Hematopoietic multipotent progenitor cell (in vitro differentiated cells): Measurements from ENCODE around the gene OXLD1. TPM values are rescaled to one million over a fixed set of nuclear protein-coding genes. Genes with fewer than 3 reads are reported as not detected.

Experiments used
- DNase-seq, 3 donors: peaks; one replicate each; pipeline ENCODE4 v3.0.0-alpha.2; 2011 to 2015; ENCODE audit warnings: low read depth in 2 of 3, low spot score in 2 of 3
- total RNA-seq: library from RNA; depleted of rRNA; stranded (reverse); fragments of >200 nt; gene quantifications from one replicate; pipeline ENCODE4 v1.2.3, GENCODE V29; 2012

Gene OXLD1
- total RNA-seq, 1 donor, result 80.0 TPM

DNA sequence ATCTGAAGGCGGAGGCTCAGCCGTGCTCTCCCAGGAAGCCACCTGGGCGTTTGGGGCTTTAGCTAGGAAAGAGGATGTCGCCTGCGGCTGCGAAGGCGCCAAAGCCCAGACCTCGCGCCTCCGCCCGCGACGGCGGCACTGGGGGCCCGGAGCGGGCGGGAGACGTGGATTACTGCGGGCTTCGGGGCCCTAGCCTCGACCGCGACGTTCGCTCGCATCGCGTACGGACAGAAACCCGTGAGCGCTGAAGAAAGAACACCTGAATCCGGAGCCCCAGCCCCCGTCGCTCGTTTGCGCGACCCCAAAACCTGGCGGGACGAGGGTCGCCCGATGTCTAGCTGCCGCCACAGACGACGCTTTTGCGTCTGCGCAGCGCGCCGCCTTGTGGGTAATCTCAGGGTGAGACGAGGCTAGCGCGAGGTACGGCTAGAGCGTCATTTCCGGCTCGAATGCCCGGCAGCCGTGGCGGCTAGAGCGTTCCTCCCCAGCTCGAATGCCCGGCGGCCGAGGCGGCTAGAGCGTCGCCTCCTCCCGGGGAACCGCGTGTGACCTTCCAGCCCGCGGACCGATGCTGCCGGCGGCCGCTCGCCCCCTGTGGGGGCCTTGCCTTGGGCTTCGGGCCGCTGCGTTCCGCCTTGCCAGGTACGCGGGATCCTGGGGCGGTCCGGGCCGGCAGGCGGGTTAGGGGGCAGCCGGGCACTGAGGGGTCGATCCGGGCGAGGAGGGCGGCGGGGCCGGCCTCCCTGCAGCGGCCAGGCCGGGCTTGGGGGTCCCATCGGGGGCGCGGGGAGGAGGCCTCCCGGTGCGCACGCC lies 36.7 kb upstream of the OXLD1 start, which contains the start of gene MRPL12:
MRPL12 (plus strand) TSS at position 434 of the 813 bp plus-strand sequence; CDS start at position 569, 135 bp downstream.
- peak; percentile 74 to 93 (median 90) for DNase-seq

DNA sequence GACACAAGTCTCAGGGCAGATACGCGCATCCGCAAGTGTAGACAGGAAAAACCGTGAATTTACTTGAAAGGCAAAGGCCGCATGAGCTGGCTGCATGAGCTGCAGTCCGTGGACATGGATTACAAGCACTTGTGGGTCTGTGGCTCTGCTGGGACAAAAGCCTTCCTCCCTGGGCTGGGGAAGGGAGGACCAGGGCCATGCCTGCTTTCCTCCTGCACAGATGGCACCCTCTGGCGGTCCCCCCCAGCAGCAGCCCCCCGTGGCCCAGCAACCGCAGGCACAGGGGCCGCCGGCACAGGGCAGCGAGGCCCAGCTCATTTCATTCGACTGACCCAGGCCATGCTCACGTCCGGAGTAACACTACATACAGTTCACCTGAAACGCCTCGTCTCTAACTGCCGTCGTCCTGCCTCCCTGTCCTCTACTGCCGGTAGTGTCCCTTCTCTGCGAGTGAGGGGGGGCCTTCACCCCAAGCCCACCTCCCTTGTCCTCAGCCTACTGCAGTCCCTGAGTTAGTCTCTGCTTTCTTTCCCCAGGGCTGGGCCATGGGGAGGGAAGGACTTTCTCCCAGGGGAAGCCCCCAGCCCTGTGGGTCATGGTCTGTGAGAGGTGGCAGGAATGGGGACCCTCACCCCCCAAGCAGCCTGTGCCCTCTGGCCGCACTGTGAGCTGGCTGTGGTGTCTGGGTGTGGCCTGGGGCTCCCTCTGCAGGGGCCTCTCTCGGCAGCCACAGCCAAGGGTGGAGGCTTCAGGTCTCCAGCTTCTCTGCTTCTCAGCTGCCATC lies 35.1 kb upstream of the OXLD1 start:
- DNase-seq, result no peak

DNA sequence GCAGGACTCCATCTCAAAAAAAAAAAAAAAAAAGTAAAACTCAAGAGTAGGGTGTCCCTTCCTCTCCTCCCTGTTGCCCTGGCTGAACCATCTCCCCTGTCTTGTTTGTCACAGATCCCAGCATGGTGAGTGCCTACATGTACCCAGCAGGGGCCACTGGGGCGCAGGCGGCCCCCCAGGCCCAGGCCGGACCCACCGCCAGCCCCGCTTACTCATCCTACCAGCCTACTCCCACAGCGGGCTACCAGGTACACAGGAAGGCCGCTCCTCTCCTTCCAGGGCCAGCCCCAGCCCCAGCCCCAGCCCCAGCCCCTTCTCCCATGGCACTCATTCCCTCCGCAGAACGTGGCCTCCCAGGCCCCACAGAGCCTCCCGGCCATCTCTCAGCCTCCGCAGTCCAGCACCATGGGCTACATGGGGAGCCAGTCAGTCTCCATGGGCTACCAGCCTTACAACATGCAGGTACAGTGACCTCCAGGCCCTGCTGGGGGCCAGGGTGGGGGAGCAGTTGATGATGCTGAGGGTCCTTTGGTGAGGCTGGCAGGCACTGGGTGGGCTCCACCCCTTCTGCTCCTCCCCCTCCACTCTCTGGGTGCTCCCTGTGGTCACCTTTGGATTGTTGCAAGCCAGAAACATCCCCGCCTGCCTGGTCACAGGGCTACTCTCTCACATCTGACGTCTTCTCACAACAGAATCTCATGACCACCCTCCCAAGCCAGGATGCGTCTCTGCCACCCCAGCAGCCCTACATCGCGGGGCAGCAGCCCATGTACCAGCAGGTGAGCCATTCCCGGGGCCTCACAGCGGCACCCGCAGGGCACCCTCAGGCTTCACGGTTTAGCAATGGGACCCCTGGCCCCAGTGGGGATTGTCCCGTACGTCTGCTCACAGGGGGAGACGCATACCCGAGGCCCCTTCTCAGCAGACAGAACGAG lies 34.2 kb upstream of the OXLD1 start:
- DNase-seq, result no peak

DNA sequence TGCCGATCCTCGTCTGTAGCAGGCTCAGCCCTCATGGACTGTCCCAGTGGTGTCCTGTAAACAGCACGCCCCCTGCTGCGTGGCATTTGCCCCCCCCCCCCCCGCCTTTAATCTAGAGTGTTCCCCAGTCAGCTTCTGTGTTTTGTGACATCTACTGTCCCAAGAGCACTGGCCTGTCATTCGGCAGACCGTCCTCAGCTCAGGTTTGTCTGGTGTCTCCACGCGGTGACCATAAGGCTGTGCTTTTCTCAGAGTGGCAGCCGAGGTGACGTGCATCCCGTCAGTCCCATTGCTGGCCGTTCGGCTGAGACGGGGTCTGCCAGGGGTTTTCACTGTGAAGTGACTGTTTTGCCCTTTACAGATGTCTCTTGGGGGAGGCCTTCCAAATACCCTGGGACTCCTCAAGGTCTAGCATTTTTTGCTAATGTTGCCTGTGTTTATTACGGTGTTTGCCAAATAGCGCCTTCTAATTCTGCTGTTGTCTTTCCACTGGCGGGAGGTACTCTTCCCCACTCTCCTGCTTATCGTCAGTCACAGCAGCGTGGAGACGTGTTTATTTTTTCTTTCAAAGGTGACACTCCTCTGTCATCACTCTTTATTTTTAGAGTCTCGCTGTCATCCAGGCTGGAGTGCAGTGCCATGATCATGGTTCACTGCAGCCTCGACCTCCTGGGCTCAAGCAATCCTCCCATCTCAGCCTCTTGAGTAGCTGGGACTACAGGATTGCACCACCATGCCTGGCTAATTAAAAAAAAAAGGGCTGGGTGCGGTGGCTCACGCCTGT lies 31.0 kb upstream of the OXLD1 start:
- DNase-seq, result no peak

DNA sequence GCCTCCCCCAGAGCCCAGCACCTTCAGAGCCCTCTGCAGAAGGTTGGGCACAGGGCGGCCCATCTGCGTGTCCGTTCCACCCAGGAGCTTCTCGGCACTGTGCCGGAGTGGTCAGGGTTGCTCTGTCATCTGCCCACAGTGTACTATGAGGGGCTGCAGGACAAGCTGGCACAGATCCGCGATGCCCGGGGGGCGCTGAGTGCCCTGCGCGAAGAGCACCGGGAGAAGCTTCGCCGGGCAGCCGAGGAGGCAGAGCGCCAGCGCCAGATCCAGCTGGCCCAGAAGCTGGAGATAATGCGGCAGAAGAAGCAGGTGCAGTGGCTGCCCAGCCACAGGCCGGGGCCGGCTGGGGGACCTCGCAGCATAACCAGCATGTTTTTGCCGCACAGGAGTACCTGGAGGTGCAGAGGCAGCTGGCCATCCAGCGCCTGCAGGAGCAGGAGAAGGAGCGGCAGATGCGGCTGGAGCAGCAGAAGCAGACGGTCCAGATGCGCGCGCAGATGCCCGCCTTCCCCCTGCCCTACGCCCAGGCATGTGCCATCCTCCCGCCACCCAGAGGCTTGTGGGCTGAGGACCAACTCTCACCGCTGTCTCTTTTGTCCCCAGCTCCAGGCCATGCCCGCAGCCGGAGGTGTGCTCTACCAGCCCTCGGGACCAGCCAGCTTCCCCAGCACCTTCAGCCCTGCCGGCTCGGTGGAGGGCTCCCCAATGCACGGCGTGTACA lies 30.0 kb upstream of the OXLD1 start:
- DNase-seq, result no peak

DNA sequence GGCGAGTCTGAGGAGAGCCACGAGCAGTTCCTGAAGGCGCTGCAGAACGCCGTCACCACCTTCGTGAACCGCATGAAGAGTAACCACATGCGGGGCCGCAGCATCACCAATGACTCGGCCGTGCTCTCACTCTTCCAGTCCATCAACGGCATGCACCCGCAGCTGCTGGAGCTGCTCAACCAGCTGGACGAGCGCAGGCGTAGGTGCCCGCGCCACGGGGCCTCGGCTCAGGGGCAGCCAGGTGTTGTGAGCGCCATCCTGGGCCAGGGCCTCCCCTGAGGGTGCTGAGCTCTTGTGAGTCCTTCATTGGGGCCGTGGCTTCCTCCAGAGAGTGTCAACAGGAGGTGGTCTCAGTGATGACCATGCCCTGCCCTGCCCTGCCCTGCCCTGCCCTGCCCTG lies 29.4 kb upstream of the OXLD1 start:
- no peak for DNase-seq

DNA sequence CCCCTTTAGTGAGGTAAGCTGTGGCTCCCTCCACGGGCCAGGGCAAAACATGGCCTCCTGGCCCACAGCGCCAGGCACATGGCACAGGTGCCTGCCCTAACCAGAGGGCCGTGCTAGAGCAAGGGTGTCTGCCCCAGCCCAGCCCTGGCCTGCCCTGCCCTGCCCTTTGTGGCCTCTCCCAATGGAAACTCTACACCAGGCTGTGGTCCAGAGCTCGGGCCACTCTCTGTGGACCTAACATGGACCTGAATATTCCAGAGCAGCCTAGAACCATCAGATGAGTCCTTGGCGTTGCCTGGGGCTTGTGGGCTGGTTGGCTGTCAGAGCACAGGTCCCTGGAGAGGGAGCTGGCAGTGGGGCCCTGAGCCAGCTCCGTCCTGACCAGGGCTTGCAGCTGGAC lies 28.8 kb upstream of the OXLD1 start:
- no peak for DNase-seq

DNA sequence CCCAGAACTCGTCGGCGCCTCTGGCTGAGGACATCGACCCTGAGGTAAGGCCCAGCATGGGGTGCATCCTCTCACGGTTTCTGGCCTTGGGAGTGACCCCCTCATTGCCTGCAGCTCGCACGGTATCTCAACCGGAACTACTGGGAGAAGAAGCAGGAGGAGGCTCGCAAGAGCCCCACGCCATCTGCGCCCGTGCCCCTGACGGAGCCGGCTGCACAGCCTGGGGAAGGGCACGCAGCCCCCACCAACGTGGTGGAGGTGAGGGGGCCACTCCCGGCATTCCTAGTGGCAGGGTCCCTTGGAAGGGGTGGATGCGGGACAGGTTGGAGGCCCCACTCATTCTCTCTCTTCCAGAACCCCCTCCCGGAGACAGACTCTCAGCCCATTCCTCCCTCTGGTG lies 28.4 kb upstream of the OXLD1 start:
- DNase-seq, result no peak

DNA sequence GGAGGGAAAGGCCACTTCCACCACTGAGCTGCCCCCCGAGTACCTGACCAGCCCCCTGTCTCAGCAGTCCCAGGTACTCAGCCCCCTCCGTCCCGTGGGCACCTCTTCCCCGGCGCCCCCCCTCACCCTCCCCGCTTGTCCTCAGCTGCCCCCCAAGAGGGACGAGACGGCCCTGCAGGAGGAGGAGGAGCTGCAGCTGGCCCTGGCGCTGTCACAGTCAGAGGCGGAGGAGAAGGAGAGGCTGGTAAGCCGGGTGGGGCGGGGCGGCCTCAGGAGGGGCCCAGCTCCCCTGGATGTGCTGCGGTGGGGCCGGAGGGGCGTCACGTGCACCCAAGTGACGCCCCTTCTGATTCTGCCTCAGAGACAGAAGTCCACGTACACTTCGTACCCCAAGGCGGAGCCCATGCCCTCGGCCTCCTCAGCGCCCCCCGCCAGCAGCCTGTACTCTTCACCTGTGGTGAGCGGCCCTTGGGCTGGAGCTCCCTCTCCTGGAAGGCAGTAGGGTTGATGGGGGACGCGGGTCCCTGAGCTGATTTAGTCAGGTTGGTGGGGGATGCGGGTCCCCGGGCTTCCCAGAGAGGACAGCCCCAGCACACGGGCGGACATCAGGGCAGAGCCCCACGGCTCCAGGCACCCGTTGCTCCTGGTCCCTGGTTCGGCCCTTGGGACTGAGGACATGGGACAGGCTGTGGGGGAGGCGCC lies 27.3 kb upstream of the OXLD1 start:
- no peak for DNase-seq

DNA sequence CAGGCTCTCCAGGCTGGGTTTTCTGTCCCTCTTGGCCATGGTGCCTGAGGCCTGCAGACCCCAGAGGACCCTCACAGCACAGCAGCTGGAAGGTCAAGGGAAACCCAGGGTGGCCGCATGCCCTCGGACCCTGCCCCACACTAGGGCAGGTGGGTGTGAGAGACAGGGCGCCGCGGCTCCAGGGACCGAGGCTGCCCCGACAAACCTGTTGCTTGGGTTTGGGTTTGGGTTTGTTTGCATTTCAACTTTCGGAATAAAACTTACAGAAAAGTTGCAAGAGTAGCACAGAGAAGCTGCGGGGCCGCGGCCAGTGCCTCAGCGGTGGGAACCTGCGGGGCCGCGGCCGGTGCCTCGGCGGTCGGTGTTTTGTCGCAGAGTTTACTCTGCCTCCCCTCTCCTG lies 25.2 kb upstream of the OXLD1 start:
- no peak for DNase-seq

DNA sequence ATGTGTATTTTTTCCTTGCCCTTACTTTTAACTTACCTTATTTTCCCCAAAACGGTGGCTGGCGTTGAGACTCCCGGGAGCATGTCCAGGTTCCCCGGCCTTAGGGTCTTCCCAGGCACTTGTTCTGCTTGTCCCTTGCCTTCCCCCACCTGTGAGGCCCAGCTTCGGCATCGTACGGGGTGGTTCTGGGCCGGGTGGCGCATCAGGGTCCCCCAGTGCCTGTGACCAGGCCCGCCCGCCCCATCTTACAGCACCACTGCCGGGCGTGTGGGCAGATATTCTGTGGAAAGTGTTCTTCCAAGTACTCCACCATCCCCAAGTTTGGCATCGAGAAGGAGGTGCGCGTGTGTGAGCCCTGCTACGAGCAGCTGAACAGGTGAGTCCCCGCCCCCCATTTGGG lies 24.8 kb upstream of the OXLD1 start:
- no peak for DNase-seq

DNA sequence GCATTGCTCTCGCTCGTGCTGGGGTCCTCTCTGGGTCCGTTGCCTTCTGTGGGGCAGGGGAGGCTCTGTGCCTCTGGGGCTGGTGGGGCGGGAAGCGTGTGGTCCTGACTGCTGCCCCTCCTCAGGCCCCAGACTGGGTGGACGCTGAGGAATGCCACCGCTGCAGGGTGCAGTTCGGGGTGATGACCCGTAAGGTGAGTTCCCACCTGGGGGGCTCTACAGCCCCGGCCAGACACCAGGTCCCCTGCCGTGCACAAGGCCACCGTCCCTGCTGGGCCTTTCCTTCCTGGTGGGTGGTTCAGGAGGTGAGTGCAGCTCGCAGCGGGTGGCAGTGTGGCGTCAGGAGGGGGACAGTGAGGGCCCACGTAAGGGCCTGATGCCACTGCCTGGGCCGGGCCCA lies 24.1 kb upstream of the OXLD1 start:
- no peak for DNase-seq

DNA sequence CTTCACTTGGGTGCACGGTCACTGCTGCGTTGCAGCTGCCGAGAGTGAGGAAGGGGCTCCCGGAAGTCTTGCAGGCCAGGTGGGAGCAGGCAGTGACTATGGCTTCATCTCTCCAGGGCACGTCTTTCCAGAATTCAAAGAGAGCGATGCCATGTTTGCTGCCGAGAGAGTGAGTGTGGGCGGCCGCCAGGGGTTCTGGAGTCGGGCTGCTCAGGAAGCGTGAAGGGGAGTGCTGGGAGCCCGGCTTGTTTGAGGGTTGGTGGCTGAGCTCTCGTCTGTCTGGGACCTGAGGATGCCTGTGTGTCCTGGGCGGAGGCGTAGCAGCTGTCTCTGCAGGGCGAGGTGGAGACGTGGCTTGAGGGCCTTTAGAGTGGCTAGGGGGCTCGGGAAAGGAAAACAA lies 23.7 kb upstream of the OXLD1 start:
- DNase-seq, result no peak

DNA sequence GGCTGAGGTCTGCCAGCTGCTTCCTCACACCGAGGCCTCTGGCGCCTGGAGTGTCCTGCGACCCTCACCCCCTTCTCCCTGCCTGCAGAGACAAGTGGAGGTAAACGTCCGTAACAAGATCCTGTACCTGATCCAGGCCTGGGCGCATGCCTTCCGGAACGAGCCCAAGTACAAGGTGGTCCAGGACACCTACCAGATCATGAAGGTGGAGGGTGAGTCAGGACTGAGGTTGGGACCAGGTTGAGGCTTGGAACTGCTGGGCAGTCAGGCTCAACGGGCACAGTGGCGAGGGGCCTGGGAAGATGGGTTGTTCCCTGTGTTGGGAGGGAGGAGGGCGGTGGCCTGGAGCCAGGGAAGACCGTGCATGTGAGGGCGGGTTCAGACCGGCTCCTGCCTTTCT lies 22.2 kb upstream of the OXLD1 start:
- no peak for DNase-seq

DNA sequence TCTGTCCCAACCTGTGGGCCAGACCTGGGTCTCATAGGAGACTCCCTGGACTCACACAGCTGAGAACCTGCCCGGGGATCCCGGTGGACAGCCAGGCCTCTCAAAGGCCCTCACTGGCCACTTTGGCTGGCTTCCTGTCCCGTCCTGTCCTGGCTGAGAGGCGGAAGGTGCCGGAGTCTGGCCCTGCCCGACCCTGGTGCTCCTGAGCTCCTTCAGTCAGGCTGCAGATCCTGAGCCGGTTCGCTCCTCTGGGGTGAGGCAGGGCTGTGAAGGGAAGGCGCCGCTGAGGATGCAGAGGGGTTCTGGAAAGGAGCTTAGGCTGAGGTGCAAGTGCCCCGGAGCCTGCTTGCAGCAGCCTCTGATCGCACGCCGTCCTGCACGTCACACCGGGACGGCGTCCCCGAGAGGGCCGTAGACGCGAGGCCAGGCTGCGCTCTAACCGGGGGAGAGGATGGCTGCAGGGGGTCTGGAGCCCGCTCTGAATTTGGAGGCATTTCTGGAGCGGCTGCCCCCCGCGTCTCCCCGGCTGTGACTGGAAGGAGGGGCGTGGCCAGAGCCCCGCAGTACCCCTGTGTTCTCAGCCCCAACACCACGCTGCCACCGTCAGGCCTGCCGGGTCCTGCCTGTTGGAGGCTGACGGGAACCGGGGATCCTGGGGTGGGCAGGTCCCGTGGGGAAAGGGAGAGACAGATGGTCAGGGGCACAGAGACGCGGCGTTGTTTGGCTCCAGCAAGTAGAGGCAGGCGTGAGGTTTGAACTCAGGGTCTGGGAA lies 21.6 kb upstream of the OXLD1 start:
- DNase-seq, result no peak

DNA sequence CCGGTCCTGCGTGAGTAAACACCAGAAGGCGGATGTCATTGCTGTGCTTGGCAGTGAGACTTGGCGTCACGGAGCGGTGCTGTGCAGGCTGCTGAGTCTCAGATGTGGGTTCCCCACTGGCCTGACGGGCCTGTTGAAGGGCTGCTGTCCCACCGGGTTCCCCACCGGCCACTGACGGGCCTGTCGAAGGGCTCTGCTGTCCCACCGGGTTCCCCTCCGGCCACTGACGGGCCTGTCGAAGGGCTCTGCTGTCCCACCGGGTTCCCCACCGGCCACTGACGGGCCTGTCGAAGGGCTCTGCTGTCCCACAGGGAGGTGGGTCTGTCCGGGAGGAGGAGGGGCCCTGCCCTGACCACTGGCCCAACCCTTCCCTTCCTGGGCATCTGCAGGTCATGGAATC lies 20.2 kb upstream of the OXLD1 start:
- no peak for DNase-seq

DNA sequence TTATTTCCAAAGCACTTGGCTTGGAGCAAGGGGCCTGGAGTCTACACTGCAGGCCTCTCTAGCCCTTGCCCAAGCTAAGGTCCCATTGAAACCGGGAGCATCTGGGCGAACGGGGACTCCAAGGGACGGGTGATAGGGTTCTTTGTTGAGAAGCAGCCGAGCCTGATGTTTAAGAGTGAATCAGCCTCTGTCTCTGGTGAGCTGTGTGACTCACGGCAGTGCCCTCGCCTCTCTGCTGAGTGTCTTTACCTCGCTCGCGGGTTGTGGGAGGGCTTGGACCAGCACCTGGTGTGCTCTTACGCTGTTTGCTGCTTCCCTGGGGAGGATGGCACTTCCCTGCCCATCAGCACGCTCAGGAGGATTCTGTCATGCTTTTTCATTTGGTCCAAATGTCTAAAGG lies 18.7 kb upstream of the OXLD1 start:
- no peak for DNase-seq

DNA sequence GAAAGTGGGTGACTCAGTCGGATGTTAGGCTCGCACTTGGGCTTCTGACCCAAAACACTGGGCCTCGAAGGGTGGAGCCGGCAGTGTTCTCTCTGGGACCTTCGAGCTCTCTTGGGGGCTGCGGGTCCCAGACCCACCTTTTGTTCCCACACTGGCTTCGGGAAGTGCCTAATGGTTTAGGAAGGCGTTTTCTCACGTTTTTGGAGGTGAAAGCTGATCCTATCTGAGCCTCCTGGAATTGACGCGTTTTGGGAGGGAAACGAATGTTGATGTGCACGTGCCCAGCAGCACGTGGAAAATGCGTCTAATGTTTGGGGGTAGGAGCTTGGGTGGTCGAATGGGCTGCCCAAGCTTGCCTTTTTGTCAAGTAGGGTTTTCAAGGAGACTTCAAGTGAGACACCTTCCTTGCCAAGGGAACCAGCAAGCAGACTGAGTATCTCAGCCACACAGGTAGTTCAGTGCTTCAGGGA lies 18.1 kb upstream of the OXLD1 start:
- no peak for DNase-seq
